ENCODE data around the gene SFT2D1.

The SFT2D1 gene

GRCh38 chr6:166301611-166302529 is 40.5 kb downstream of the SFT2D1 start:
- TF ChIP-seq CTCF (IDR thresholded peaks at IDR 0.05; ENCODE audit: extremely low read depth, insufficient read depth, missing control alignments): no peak

GRCh38 chr6:166300357-166300987 is 41.9 kb downstream of the SFT2D1 start:
- in situ Hi-C loops (cut with MboI; ENCODE audit: low pct_unique_long_range_greater_than_20kb, low sequenced_read_pairs, unreplicated experiment): no loop called here
- TF ChIP-seq CTCF (IDR thresholded peaks at IDR 0.05; ENCODE audit: extremely low read depth, insufficient read depth, missing control alignments): no peak
- no peak for DNase-seq (ENCODE audit: low spot score)

More at GRCh38 chr6:166301611-166302529, 40.5 kb downstream of the SFT2D1 start:
- DNase-seq (ENCODE audit: low spot score): no peak
- in situ Hi-C loops (cut with MboI; ENCODE audit: low pct_unique_long_range_greater_than_20kb, low sequenced_read_pairs, unreplicated experiment): no loop called here

GRCh38 chr6:166297606-166298005 is 44.7 kb downstream of the SFT2D1 start:
- DNase-seq (ENCODE audit: low spot score): no peak
- in situ Hi-C loops (cut with MboI; ENCODE audit: low pct_unique_long_range_greater_than_20kb, low sequenced_read_pairs, unreplicated experiment): no loop called here
- no peak for TF ChIP-seq CTCF (IDR thresholded peaks at IDR 0.05; ENCODE audit: extremely low read depth, insufficient read depth, missing control alignments)

GRCh38 chr6:166296035-166296883 is 46.1 kb downstream of the SFT2D1 start:
- in situ Hi-C loops (cut with MboI; ENCODE audit: low pct_unique_long_range_greater_than_20kb, low sequenced_read_pairs, unreplicated experiment): no loop called here
- TF ChIP-seq CTCF (IDR thresholded peaks at IDR 0.05; ENCODE audit: extremely low read depth, insufficient read depth, missing control alignments): no peak
- no peak for DNase-seq (ENCODE audit: low spot score)

GRCh38 chr6:166293731-166294584 is 48.4 kb downstream of the SFT2D1 start:
- in situ Hi-C loops (cut with MboI; ENCODE audit: low pct_unique_long_range_greater_than_20kb, low sequenced_read_pairs, unreplicated experiment): no loop called here
- TF ChIP-seq CTCF (IDR thresholded peaks at IDR 0.05; ENCODE audit: extremely low read depth, insufficient read depth, missing control alignments): no peak
- DNase-seq (ENCODE audit: low spot score): no peak

Measured in GM13977 (cell line).